WI38 (cell line): ENCODE measurements around the gene FIP1L1.
A peak's percentile ranks its signal among the peaks of the same experiment; 100 is the strongest.

Experiments
- H3K4me3 ChIP-seq: 2 replicates; pipeline ENCODE4 v1.5.1; 2011; ENCODE audit warnings: low read depth, mild to moderate bottlenecking, control low read depth, low read length
- TF ChIP-seq, protein P1 (sequence below): IDR thresholded peaks from 2 replicates; pipeline ENCODE4 v1.5.1; 2012; ENCODE audit warnings: low read depth, mild to moderate bottlenecking, control low read depth, low read length

Gene FIP1L1

DNA sequence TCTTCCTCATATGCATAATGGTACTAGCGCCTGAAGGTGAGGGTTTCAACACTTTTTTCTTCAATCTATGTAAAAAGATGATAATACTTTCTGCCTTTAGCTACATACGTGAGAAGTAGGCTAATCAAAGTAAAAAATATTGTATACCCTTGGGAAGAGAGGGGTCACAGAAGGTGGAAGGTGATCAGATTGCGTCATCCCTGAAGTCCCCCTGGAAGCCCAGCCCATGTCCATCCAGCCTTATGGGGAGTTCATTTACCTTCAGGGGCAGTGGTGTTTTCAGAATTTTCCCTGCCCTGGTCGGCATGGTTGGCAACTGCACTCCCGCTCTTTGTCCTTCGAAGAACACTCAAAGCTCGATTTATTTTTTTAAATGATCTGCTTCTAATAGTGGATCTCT is 129.6 kb downstream of the FIP1L1 start:
- TF ChIP-seq, protein P1, sequence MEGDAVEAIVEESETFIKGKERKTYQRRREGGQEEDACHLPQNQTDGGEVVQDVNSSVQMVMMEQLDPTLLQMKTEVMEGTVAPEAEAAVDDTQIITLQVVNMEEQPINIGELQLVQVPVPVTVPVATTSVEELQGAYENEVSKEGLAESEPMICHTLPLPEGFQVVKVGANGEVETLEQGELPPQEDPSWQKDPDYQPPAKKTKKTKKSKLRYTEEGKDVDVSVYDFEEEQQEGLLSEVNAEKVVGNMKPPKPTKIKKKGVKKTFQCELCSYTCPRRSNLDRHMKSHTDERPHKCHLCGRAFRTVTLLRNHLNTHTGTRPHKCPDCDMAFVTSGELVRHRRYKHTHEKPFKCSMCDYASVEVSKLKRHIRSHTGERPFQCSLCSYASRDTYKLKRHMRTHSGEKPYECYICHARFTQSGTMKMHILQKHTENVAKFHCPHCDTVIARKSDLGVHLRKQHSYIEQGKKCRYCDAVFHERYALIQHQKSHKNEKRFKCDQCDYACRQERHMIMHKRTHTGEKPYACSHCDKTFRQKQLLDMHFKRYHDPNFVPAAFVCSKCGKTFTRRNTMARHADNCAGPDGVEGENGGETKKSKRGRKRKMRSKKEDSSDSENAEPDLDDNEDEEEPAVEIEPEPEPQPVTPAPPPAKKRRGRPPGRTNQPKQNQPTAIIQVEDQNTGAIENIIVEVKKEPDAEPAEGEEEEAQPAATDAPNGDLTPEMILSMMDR = no peak

DNA sequence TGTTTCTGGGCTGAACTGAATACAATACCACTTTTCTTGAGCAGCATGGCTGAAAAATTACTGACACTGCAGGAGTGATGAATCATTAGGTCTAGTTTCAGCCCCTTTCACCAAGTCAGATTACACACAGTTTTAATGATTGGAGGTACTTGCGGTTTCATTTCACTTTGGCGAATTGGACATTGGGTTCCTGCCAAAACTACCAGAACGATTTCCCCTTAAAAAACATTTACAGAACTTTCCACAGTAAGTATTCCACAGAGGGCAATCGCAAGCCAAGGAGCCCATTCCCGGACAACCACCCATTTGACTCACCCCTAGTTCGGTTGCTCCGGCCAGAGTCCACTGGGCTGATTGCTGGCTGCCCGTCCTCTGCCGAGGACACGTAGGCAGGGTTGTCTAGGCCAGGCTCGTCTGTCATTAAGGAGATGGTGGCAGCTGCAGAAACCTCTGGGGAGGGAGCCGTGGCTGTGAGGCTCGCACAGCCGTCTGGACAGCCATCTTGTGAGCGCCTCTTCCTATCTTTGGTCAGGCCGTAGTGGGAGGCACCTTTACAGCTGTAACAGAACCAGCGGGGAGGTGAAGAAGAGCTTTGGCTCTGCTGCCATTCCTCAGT is 130.3 kb downstream of the FIP1L1 start:
- H3K4me3 ChIP-seq = no peak overlapping the region
- TF ChIP-seq, protein P1 = no peak

More for the DNA sequence above, 129.6 kb downstream of the FIP1L1 start:
- no peak overlapping the region for H3K4me3 ChIP-seq

DNA sequence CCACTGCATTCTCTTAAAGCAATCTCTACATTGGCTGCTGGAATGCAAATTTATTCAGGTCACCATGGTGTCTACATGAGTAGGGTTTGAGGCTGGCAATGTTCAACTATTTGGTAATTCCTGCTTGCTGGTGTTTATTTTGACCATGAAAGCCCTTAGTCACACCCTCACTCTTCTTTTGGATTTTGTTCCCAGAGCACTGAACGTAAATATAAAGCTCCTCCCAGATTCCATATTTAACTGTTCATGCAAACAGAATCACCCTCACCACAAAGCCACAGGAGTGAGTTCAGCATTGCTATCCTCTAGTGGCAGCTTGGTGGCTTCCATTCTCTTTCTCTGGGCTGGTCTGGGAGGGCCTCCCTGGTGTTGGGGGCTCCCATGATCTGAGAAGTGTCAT is 131.0 kb downstream of the FIP1L1 start:
- TF ChIP-seq, protein P1 = 0 out of 2 replicates have a peak, but pooled peaks have one; percentile 5
- H3K4me3 ChIP-seq = no peak overlapping the region

DNA sequence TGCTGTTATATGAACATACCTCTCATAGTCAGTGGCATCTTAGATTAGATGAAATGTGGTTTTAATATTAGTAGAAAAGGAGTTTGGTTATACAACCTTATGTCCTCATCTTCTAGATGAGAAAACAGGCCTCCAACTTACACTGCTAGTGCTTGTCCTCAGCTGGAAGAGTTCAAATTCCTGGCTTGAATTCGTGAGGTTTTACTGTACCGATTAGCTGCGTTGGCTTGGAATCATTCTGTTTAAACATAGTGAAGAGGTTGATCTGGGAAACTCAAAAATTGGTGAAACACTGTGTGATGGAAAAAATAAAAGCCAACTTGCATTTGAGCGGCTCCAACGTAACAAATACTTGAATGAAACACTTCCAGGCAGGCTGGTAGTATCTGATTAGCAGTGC is 132.9 kb downstream of the FIP1L1 start:
- H3K4me3 ChIP-seq = no peak overlapping the region
- TF ChIP-seq, protein P1 = no peak
